ENCODE measurements around the gene RAB3C. TPM values are rescaled to one million over a fixed set of nuclear protein-coding genes. Genes with fewer than 3 reads are reported as not detected.

Gene RAB3C
- total RNA-seq, 4 donors from 2014 or later: 0.33 to 3.4 (median 1.4) TPM

- no peak for TF ChIP-seq CTCF (IDR thresholded peaks at IDR 0.05; ENCODE audit: low read depth)
Observed at GRCh38 chr5:58898538-58898937, 315.7 kb downstream of the RAB3C start.

GRCh38 chr5:58901271-58901670 is 318.4 kb downstream of the RAB3C start:
- no peak for TF ChIP-seq CTCF (IDR thresholded peaks at IDR 0.05; ENCODE audit: low read depth)

GRCh38 chr5:58902305-58902704 is 319.4 kb downstream of the RAB3C start:
- TF ChIP-seq CTCF (IDR thresholded peaks at IDR 0.05; ENCODE audit: low read depth): no peak

GRCh38 chr5:58902765-58903164 is 319.9 kb downstream of the RAB3C start:
- no peak for TF ChIP-seq CTCF (IDR thresholded peaks at IDR 0.05; ENCODE audit: low read depth)

- no peak for TF ChIP-seq CTCF (IDR thresholded peaks at IDR 0.05; ENCODE audit: low read depth)
Observed at GRCh38 chr5:58904737-58905136, 321.9 kb downstream of the RAB3C start.

GRCh38 chr5:58905944-58906343 is 323.1 kb downstream of the RAB3C start:
- no peak for TF ChIP-seq CTCF (IDR thresholded peaks at IDR 0.05; ENCODE audit: low read depth)

Other genes with a start within 250 kb of the RAB3C start
- gene PLK2, start 123.0 kb upstream of the RAB3C start, total RNA-seq: 10 to 100 TPM; 21.6 to 40.3 (median 33.9) TPM
- 10 to 100 TPM in 1 of 4 donors, 1 to 10 TPM in 1, under 1 TPM in 1, not detected in 1; 0.82 to 11.4 (median 4.0) TPM for gene GAPT, start 91.6 kb upstream of the RAB3C start, total RNA-seq